Thyroid gland (tissue), 4 donors: ENCODE measurements around the gene ADAMTS17. TPM values are rescaled to one million over a fixed set of nuclear protein-coding genes. Genes with fewer than 3 reads are reported as not detected.

Experiments used
- DNase-seq, 2 donors: peaks; one replicate each; pipeline ENCODE4 v3.0.0-alpha.2; 2019
- H3K27ac ChIP-seq, 3 donors: fragments of 200-600 bp; sonication (generic); 1 replicate in 2 of 3; 2 replicates in 1 of 3; pipeline ENCODE4 v1.5.1; 2016 to 2019; ENCODE audit warnings: mild to moderate bottlenecking in 1 of 3, moderate library complexity in 1 of 3
- H3K27me3 ChIP-seq: fragments of 200-600 bp; sonication (generic); one replicate; pipeline ENCODE4 v1.5.1; 2019
- H3K36me3 ChIP-seq, 2 donors: fragments of 200-600 bp; sonication (generic); one replicate each; pipeline ENCODE4 v1.5.1; 2016 to 2019
- H3K4me1 ChIP-seq, 2 donors: fragments of 200-600 bp; sonication (generic); one replicate each; pipeline ENCODE4 v1.5.1; 2017 to 2019
- H3K4me3 ChIP-seq, 3 donors: fragments of 200-600 bp; sonication (generic); replicated peaks in 1 of 3; 1 replicate in 2 of 3; 2 replicates in 1 of 3; pipeline ENCODE4 v1.5.1; 2016; ENCODE audit warnings: mild to moderate bottlenecking in 1 of 3
- H3K9me3 ChIP-seq: fragments of 200-600 bp; sonication (generic); one replicate; pipeline ENCODE4 v1.5.1; 2017
- POLR2A ChIP-seq, 2 donors: fragments of 450-650 bp; IDR thresholded peaks; one replicate each; pipeline ENCODE4 v1.6.1; 2017; ENCODE audit warnings: antibody characterized with exemption in 2 of 2, mild to moderate bottlenecking in 2 of 2, moderate library complexity in 1 of 2
- WGBS, 2 donors: methylation state at CpG; one replicate each; pipeline ENCODE4 v1.1.5; 2017; 5-methylcytosine and 5-hydroxymethylcytosine counted together
- intact Hi-C: fragments of 100-400 bp; cut with DNase I; formaldehyde crosslinking; loops from one replicate; pipeline ENCODE4 v1.15.1; 2023
- total RNA-seq, 4 donors: library from RNA; depleted of rRNA; stranded (reverse); fragments of >200 nt; gene quantifications; one replicate each; pipeline ENCODE4 v1.2.3, GENCODE V29; 2016
- TF ChIP-seq, protein P1 (sequence below), 6 experiments: fragments of 200-600 bp in 3 of 6; fragments of 450-650 bp in 3 of 6; sonication (generic) in 3 of 6; IDR thresholded peaks; one replicate each; pipeline ENCODE4 v1.5.1; 2016 to 2019; ENCODE audit warnings: antibody characterized with exemption in 6 of 6, mild to moderate bottlenecking in 2 of 6, inconsistent platforms in 1 of 6, moderate library complexity in 1 of 6

ADAMTS17 gene
- total RNA-seq, 4 donors from 2014 or later = 3.5 to 667 (median 5.3) TPM

DNA sequence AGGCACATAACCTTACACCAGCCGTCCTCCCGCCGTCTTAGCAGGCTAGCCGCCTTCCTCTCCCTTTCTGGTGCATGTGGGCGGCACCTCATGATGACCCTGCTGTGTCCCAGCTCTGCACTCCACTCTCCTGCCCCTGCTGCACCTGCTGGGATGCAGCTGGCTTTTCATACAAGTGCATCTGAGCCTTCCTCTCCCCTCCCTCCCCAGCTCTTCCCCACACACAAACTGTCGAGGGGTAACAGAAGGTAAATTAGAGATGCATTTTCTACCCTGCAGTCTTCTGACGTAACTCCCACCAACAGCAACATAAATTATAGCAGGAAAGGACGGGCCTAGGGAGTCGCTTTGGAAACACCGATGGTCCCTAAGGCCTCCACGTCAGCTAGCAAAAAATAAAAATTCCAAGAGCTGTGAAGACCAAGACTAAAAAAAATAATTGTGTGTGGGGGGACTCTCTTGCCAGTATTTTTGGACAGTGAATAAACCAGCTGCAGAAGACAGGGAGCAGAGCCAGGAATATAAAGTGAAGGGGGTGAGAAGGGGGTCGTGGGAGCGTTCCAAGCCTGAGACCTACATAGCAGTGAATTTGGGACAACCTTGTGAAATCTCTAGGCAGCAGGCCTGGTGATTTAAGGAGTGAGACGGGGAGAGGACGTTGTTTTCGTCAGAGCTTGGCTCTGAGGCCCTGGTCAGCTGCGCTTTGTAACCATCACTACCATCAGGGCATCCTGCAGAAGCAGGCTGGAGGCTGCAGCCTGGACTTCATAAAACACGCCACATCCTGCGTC lies 216.2 kb downstream of the ADAMTS17 start:
- H3K4me1 ChIP-seq = no peaks in the 10 kb centered on the region
- no peaks in the 10 kb centered on the region for H3K9me3 ChIP-seq
- no peaks in the 10 kb centered on the region for H3K27me3 ChIP-seq
- 80 to 90% methylated on average over 19 of the region's 19 CpGs for WGBS, 2 donors
- no peaks in the 10 kb centered on the region for H3K36me3 ChIP-seq
- intact Hi-C loops = no loop called here
- H3K27ac ChIP-seq = no peak overlapping the region
- no peak overlapping the region for H3K4me3 ChIP-seq
- peak in 1 of 2 donors; percentile 14 for DNase-seq
- TF ChIP-seq POLR2A (IDR thresholded peaks at IDR 0.05) = no peak
- TF ChIP-seq, protein P1, sequence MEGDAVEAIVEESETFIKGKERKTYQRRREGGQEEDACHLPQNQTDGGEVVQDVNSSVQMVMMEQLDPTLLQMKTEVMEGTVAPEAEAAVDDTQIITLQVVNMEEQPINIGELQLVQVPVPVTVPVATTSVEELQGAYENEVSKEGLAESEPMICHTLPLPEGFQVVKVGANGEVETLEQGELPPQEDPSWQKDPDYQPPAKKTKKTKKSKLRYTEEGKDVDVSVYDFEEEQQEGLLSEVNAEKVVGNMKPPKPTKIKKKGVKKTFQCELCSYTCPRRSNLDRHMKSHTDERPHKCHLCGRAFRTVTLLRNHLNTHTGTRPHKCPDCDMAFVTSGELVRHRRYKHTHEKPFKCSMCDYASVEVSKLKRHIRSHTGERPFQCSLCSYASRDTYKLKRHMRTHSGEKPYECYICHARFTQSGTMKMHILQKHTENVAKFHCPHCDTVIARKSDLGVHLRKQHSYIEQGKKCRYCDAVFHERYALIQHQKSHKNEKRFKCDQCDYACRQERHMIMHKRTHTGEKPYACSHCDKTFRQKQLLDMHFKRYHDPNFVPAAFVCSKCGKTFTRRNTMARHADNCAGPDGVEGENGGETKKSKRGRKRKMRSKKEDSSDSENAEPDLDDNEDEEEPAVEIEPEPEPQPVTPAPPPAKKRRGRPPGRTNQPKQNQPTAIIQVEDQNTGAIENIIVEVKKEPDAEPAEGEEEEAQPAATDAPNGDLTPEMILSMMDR (IDR thresholded peaks at IDR 0.05) = no peak

DNA sequence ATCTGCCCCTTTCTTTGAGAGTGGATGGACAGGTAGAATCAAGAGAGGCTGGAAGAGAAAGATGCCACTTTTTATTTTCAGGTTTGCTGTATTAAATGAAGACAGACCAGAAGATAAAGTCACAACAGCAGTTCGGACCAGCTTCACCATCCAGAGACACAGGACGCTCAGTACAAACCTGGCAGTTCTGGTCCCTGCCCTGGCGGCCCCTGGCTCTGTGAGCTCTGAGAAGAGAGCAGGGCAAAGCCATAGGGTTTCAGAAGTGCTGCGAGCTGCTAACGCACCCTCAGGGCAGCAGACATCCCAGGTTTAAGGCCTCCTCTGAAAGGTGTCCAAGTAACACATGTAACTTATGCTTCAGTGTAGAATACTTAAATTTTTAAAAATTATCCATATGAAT lies 216.8 kb downstream of the ADAMTS17 start:
- intact Hi-C loops = no loop called here
- WGBS, 2 donors = 92% methylated on average over 5 of the region's 5 CpGs

DNA sequence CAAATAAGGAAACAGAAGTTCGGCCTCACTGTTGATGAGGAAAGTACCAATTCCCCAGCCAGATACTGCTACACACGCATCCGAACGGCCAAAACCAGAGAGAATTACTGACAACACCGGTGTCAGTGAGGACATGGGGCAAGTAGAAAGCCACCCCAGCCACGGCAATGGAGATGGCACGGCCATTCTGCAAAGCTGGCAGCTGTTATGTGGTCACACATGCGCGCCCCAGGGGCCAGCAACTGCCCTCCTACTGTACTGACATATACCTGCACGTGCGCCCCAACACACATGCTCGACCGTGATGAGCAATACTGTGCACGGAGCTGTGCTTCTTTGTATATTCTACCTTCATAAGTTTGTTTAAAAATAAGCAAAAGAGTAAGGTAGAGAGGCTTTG lies 217.4 kb downstream of the ADAMTS17 start:
- TF ChIP-seq, protein P1 (IDR thresholded peaks at IDR 0.05) = no peak
- no peak for DNase-seq
- no peaks in the 10 kb centered on the region for H3K36me3 ChIP-seq
- H3K4me3 ChIP-seq = no peak overlapping the region
- no peak overlapping the region for H3K27ac ChIP-seq
- H3K27me3 ChIP-seq = no peaks in the 10 kb centered on the region
- WGBS, 2 donors = 95 to 97% methylated on average over 14 of the region's 14 CpGs
- no peaks in the 10 kb centered on the region for H3K9me3 ChIP-seq
- intact Hi-C loops = no loop called here
- no peaks in the 10 kb centered on the region for H3K4me1 ChIP-seq

More for the DNA sequence above, 216.8 kb downstream of the ADAMTS17 start:
- no peaks in the 10 kb centered on the region for H3K36me3 ChIP-seq
- H3K4me3 ChIP-seq = no peak overlapping the region
- no peaks in the 10 kb centered on the region for H3K9me3 ChIP-seq
- H3K4me1 ChIP-seq = no peaks in the 10 kb centered on the region
- H3K27me3 ChIP-seq = no peaks in the 10 kb centered on the region
- TF ChIP-seq, protein P1 (IDR thresholded peaks at IDR 0.05) = no peak
- TF ChIP-seq POLR2A (IDR thresholded peaks at IDR 0.05) = no peak
- DNase-seq = no peak
- no peak overlapping the region for H3K27ac ChIP-seq

DNA sequence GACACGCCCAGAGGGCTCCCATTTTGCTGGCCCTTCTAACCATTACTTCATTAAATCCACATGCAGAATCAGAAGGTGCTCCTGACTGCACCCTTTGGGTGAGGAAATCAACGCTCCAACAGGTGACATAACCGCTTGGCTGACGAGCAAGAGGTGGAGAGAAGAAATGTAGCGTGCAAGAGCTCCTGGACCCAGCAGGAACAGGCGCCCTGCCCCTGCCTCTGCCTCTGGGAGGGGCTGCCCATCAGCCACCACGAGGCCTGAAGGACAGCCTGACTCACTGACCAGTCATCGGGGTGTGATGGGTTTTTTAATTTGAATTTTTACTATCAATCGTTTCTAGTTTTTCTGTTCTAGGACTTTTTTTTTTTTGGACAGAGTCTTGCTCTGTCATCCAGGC lies 218.2 kb downstream of the ADAMTS17 start:
- WGBS, 2 donors = 90 to 91% methylated on average over 9 of the region's 9 CpGs
- Histone ChIP-seq H3K4me1 (no peaks in the 10 kb centered on the region), H3K27ac (no peak overlapping the region), H3K36me3 (no peaks in the 10 kb centered on the region), H3K27me3 (no peaks in the 10 kb centered on the region), H3K9me3 (no peaks in the 10 kb centered on the region), H3K4me3 (no peak overlapping the region)
- TF ChIP-seq, protein P1 (IDR thresholded peaks at IDR 0.05) = no peak
- TF ChIP-seq POLR2A (IDR thresholded peaks at IDR 0.05) = no peak
- DNase-seq = no peak
- intact Hi-C loops = no loop called here

DNA sequence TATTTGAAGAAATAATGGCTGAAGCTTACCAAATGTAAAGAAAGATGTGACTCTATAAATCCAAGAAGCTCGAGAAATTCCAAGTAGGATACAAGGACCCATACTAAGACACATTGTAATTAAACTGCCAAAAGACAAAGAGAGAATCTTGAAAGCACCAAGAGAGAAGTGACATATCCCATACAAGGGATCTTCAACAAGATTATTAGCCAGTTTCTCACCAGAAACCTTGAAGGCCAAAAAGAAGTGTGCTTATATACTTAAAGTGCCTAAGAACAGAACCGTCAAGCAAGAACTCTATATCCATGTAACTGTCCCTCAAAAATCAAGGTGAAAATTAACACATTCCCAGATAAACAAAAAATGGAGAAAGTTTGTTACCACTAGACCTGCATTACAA lies 220.5 kb downstream of the ADAMTS17 start:
- Histone ChIP-seq H3K4me1 (peaks cover 2 to 6% of the 10 kb centered on the region in 2 donors), H3K27ac (no peak overlapping the region), H3K9me3 (no peaks in the 10 kb centered on the region), H3K27me3 (no peaks in the 10 kb centered on the region), H3K36me3 (no peaks in the 10 kb centered on the region), H3K4me3 (no peak overlapping the region)
- intact Hi-C loops = no loop called here
- TF ChIP-seq, protein P1 (IDR thresholded peaks at IDR 0.05) = no peak
- TF ChIP-seq POLR2A (IDR thresholded peaks at IDR 0.05) = no peak
- DNase-seq = no peak
- WGBS, 2 donors = 96 to 99% methylated on average over 2 of the region's 2 CpGs
